GM10248 (cell line): ENCODE data around the gene SCYGR6.
"Not testable (repeated sequence)": the region's sequence is repeated elsewhere in the genome, so short reads cannot be mapped to it uniquely, and the experiment has no call there.

Source experiments
- CTCF ChIA-PET: fragments of 300-600 bp; sonication (Branson Sonifier 250); formaldehyde crosslinking; extraction: SDS; loops from one replicate; lab custom pipeline; 2021; ENCODE audit warnings: antibody characterized with exemption; lab: Yijun Ruan, JAX
- POLR2A ChIA-PET: fragments of 350-650 bp; sonication (Branson Sonifier 250); formaldehyde crosslinking; extraction: SDS; loops from one replicate; lab custom pipeline; 2020; ENCODE audit warnings: antibody characterized with exemption; lab: Yijun Ruan, JAX
- DNase-seq: peaks from one replicate; pipeline ENCODE4 v3.0.0; 2012; ENCODE audit errors: extremely low spot score
- TF ChIP-seq, protein P1 (sequence below): IDR thresholded peaks from 2 replicates; pipeline ENCODE4 v1.5.1; 2012; ENCODE audit warnings: mild to moderate bottlenecking, low read depth; ENCODE audit errors: extremely low read depth, missing control alignments, control extremely low read depth

SCYGR6 gene

GRCh38 chr2:227739351-227739750, 14.8 kb upstream of the SCYGR6 start:
- TF ChIP-seq, protein P1, sequence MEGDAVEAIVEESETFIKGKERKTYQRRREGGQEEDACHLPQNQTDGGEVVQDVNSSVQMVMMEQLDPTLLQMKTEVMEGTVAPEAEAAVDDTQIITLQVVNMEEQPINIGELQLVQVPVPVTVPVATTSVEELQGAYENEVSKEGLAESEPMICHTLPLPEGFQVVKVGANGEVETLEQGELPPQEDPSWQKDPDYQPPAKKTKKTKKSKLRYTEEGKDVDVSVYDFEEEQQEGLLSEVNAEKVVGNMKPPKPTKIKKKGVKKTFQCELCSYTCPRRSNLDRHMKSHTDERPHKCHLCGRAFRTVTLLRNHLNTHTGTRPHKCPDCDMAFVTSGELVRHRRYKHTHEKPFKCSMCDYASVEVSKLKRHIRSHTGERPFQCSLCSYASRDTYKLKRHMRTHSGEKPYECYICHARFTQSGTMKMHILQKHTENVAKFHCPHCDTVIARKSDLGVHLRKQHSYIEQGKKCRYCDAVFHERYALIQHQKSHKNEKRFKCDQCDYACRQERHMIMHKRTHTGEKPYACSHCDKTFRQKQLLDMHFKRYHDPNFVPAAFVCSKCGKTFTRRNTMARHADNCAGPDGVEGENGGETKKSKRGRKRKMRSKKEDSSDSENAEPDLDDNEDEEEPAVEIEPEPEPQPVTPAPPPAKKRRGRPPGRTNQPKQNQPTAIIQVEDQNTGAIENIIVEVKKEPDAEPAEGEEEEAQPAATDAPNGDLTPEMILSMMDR: no peak
- ChIA-PET POLR2A (no interaction called here), CTCF (interaction anchor here (0.8 to 1.4 kb wide), 3 partner anchors 23 to 150 kb away, joined by 3 read pairs; no protein-coding TSS in a partner anchor)
- no peak for DNase-seq

DNA sequence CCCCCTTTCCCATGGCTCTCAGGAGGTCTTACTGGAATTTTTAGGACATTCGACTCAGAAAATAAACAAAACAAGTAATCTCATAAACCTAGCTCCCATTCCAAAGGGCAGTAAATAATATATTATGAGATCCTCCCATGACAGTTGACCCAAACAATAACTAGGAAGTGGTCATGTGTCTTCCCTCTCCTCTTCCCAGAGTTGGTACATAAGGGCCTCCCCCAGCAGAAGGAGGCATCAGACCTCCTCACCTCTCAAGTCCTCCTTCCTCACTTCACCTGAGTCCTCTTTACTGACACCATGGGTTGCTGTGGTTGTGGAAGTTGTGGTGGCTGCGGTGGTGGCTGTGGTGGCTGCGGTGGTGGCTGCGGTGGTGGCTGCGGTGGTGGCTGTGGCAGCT, 3.5 kb upstream of the SCYGR6 start, which contains the start of gene SCYGR7:
Gene SCYGR7 (plus strand): TSS at position 301 of the 400 bp plus-strand sequence. CDS start 0 bp downstream, at position 301.
- POLR2A ChIA-PET: no interaction called here
- no peak for DNase-seq
- CTCF ChIA-PET: no interaction called here
- TF ChIP-seq, protein P1: no peak

DNA sequence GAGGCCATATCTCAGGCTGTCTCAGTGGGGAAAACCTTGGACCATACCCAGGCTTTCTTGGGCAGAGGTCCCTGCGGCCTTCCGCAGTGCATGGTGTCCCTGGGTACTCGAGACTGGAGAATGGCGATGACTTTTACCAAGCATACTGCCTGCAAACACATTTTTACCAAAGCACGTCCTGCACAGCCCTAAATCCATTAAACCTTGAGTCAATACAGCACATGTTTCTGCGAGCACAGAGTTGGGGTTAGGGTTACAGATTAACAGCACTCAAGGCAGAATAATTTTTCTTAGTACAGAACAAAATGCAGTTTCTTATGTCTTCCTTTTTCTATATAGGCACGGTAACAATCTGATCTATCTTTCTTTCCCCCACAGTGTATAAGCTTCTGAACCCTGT, 1.7 kb downstream of the SCYGR6 start:
- POLR2A ChIA-PET, CTCF ChIA-PET: not testable (repeated sequence)

GRCh38 chr2:227720680-227721079, 3.9 kb downstream of the SCYGR6 start:
- no peak for DNase-seq
- ChIA-PET POLR2A (no interaction called here), CTCF (interaction anchor here (1.2 to 1.5 kb wide), 2 partner anchors 10 to 170 kb away, joined by 3 read pairs; no protein-coding TSS in a partner anchor)
- TF ChIP-seq, protein P1: no peak

More for the DNA sequence above, 1.7 kb downstream of the SCYGR6 start:
- not testable (repeated sequence) for DNase-seq

DNA sequence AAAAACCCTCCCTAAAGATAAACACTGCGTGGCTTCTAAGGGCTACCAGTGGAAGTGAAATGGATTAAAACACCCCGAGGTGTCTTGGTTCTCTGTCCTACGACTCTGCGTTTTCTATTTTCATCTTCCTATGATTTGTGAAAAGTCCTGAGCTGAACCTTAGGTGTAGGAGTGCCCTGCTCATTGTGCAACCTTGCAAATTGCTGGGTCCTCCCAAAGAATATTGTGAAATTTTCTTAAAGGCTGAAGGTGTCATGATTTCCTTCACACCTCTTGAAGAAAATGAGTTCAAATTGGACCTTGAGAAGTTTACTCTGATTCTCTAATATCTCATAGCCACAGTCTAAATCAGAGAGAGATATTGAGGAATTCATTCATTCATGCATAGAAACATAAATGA, 4.9 kb downstream of the SCYGR6 start:
- DNase-seq: no peak
- POLR2A ChIA-PET: no interaction called here
- TF ChIP-seq, protein P1: no peak

GRCh38 chr2:227717687-227718567, 6.6 kb downstream of the SCYGR6 start, which contains the start of gene SLC19A3:
TSS of gene SLC19A3 (minus strand) at chr2:227718028. CDS start at chr2:227702318, 15,710 bp downstream.
- ChIA-PET CTCF (interaction anchor here (0.6 to 2.9 kb wide), 4 partner anchors 25 to 145 kb away, joined by 3 to 9 read pairs (median 6); no protein-coding TSS in a partner anchor), POLR2A (no interaction called here)
- TF ChIP-seq, protein P1: no peak
- DNase-seq: no peak

More for the DNA sequence above, 4.9 kb downstream of the SCYGR6 start:
- CTCF ChIA-PET: no interaction called here

DNA sequence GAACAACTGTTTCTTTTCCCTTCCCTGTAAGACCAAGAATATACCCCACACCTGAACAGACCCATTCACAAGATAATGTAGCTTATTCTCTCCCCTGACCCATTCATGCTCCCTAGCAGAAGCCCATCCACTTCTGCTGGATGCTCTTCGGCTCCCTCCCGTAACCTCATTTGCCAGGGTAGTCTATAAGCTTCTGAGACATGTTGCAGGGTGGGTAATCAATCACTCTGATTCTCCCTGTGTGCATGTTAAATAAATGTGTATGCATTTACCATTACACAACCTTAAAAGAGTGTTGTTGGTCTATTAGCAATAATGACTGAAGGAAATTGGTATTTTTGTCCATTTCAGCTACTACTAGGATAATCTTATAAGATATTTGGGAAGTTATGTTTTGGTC, 8.1 kb downstream of the SCYGR6 start:
- TF ChIP-seq, protein P1: no peak
- POLR2A ChIA-PET: no interaction called here
- no peak for DNase-seq
- CTCF ChIA-PET: interaction anchor here (1.4 to 2.9 kb wide), 3 partner anchors 50 to 146 kb away, joined by 3 to 9 read pairs (median 8); no protein-coding TSS in a partner anchor
